Neuronal stem cell (in vitro differentiated cells): ENCODE data around the gene SORCS1.

Experiments used
- DNase-seq: peaks from one replicate; pipeline ENCODE4 v3.0.0-alpha.2; 2013; ENCODE audit warnings: low spot score
- H2AFZ ChIP-seq: one replicate; pipeline ENCODE4 v1.6.1; 2013; ENCODE audit warnings: mild to moderate bottlenecking, low read length, inconsistent platforms
- H2AK5ac ChIP-seq: 2 replicates; pipeline ENCODE4 v1.6.1; 2013; ENCODE audit warnings: low read depth, mild to moderate bottlenecking, inconsistent platforms, low read length, moderate library complexity, mixed read lengths
- H2BK120ac ChIP-seq: 2 replicates; pipeline ENCODE4 v1.6.1; 2013; ENCODE audit warnings: low read depth, mild to moderate bottlenecking, inconsistent platforms, low read length, moderate library complexity, mixed read lengths
- H2BK12ac ChIP-seq: one replicate; pipeline ENCODE4 v1.6.1; 2013; ENCODE audit warnings: low read length, inconsistent platforms
- H2BK15ac ChIP-seq: 2 replicates; pipeline ENCODE4 v1.6.1; 2013; ENCODE audit warnings: mild to moderate bottlenecking, low read length, inconsistent platforms, mixed read lengths
- H2BK5ac ChIP-seq: one replicate; pipeline ENCODE4 v1.6.1; 2013; ENCODE audit warnings: inconsistent platforms, mild to moderate bottlenecking, low read length, moderate library complexity
- H3K14ac ChIP-seq: one replicate; pipeline ENCODE4 v1.6.1; 2013; ENCODE audit warnings: low read length, inconsistent platforms
- H3K18ac ChIP-seq: 2 replicates; pipeline ENCODE4 v1.6.1; 2013; ENCODE audit warnings: low read length, inconsistent platforms
- H3K23ac ChIP-seq: 2 replicates; pipeline ENCODE4 v1.6.1; 2013; ENCODE audit warnings: low read depth, mild to moderate bottlenecking, mixed read lengths, low read length, inconsistent platforms; ENCODE audit not compliant: poor library complexity
- H3K27ac ChIP-seq: replicated peaks from 3 replicates; pipeline ENCODE4 v1.5.1; 2013; ENCODE audit warnings: low read length, inconsistent platforms
- H3K27me3 ChIP-seq, 3 experiments: 2 replicates each; pipeline ENCODE4 v1.6.1; 2013; ENCODE audit warnings: low read length in 3 of 3, mild to moderate bottlenecking in 2 of 3, inconsistent platforms in 1 of 3, low read depth in 1 of 3, mixed read lengths in 1 of 3, moderate library complexity in 1 of 3; ENCODE audit not compliant: control insufficient read depth in 3 of 3, insufficient read depth in 3 of 3
- H3K36me3 ChIP-seq, 2 donors: replicated peaks in 1 of 2; 2 replicates each; pipeline ENCODE4 v1.6.1; 2013; ENCODE audit warnings: low read length in 2 of 2; ENCODE audit not compliant: control insufficient read depth in 2 of 2, insufficient read depth in 2 of 2
- H3K4ac ChIP-seq: 2 replicates; pipeline ENCODE4 v1.6.1; 2013; ENCODE audit warnings: inconsistent platforms, mild to moderate bottlenecking, low read length, moderate library complexity
- H3K4me1 ChIP-seq, 2 donors: 1 replicate in 1 of 2; 2 replicates in 1 of 2; pipeline ENCODE4 v1.6.1; 2013; ENCODE audit warnings: low read length in 2 of 2, low read depth in 1 of 2; ENCODE audit not compliant: control insufficient read depth in 2 of 2, insufficient read depth in 1 of 2
- H3K4me2 ChIP-seq: one replicate; pipeline ENCODE4 v1.6.1; 2013; ENCODE audit warnings: mild to moderate bottlenecking, low read length, inconsistent platforms; ENCODE audit not compliant: insufficient read depth, poor library complexity, severe bottlenecking
- H3K4me3 ChIP-seq, 2 donors: 2 replicates each; pipeline ENCODE4 v1.5.1; 2013; ENCODE audit warnings: low read length in 2 of 2, mild to moderate bottlenecking in 2 of 2, inconsistent platforms in 1 of 2, moderate library complexity in 1 of 2
- H3K79me1 ChIP-seq: one replicate; pipeline ENCODE4 v1.6.1; 2013; ENCODE audit warnings: low read depth, mild to moderate bottlenecking, inconsistent platforms, low read length, moderate library complexity
- H3K9ac ChIP-seq: one replicate; pipeline ENCODE4 v1.6.1; 2013; ENCODE audit warnings: mild to moderate bottlenecking, low read depth, low read length, inconsistent platforms; ENCODE audit not compliant: poor library complexity
- H3K9me3 ChIP-seq, 2 donors: replicated peaks in 1 of 2; 2 replicates each; pipeline versions ENCODE3 to v1.6.1; 2013; ENCODE audit warnings: low read length in 2 of 2, mild to moderate bottlenecking in 2 of 2, inconsistent platforms in 1 of 2, low read depth in 1 of 2, mixed read lengths in 1 of 2, moderate library complexity in 1 of 2; ENCODE audit not compliant: control insufficient read depth in 2 of 2, insufficient read depth in 1 of 2
- H4K8ac ChIP-seq: one replicate; pipeline ENCODE4 v1.6.1; 2013; ENCODE audit warnings: low read depth, mild to moderate bottlenecking, inconsistent platforms, low read length, moderate library complexity
- H4K91ac ChIP-seq: one replicate; pipeline ENCODE4 v1.6.1; 2013; ENCODE audit warnings: low read length, low read depth, mild to moderate bottlenecking, inconsistent platforms; ENCODE audit not compliant: poor library complexity
- WGBS, 2 donors: extraction: QIAGEN DNeasy Blood & Tissue Kit; methylation state at CpG; one replicate each; pipeline ENCODE4 v1.1.7; 2013; ENCODE audit warnings: missing lambda C conversion rate in 2 of 2, mixed read lengths in 1 of 2; ENCODE audit not compliant: insufficient read length in 2 of 2, insufficient replicate concordance in 1 of 2; ENCODE audit errors: extremely low coverage in 2 of 2; 5-methylcytosine and 5-hydroxymethylcytosine counted together

Gene SORCS1

GRCh38 chr10:107139237-107139636 lies 25.3 kb downstream of the SORCS1 start:
- Histone ChIP-seq H2BK12ac (no peak overlapping the region), H2BK15ac (no peak overlapping the region), H2BK120ac (no peak overlapping the region), H2BK5ac (no peak overlapping the region), H3K9ac (no peak overlapping the region), H3K36me3 (no peaks in the 10 kb centered on the region), H3K27ac (no peak overlapping the region), H3K4me3 (no peak overlapping the region), H4K8ac (no peak overlapping the region), H2AK5ac (no peak overlapping the region), H3K9me3 (no peaks in the 10 kb centered on the region), H3K23ac (no peak overlapping the region), H2AFZ (no peak overlapping the region), H3K79me1 (no peaks in the 10 kb centered on the region), H3K27me3 (no peaks in the 10 kb centered on the region), H4K91ac (no peak overlapping the region), H3K4ac (no peak overlapping the region), H3K14ac (no peak overlapping the region), H3K4me1 (peaks cover 0 to 2% of the 10 kb centered on the region in 2 donors), H3K18ac (no peak overlapping the region), H3K4me2 (no peak overlapping the region)
- DNase-seq = no peak

GRCh38 chr10:107133656-107134055 lies 30.9 kb downstream of the SORCS1 start:
- no peak for DNase-seq
- Histone ChIP-seq H2BK120ac (no peak overlapping the region), H3K36me3 (no peaks in the 10 kb centered on the region), H3K9me3 (no peaks in the 10 kb centered on the region), H4K91ac (no peak overlapping the region), H2BK5ac (no peak overlapping the region), H3K18ac (no peak overlapping the region), H3K4me2 (no peak overlapping the region), H2AK5ac (no peak overlapping the region), H3K23ac (no peak overlapping the region), H3K9ac (no peak overlapping the region), H2BK12ac (no peak overlapping the region), H4K8ac (no peak overlapping the region), H3K4me1 (no peaks in the 10 kb centered on the region), H3K4me3 (no peak overlapping the region), H2AFZ (no peak overlapping the region), H3K27ac (no peak overlapping the region), H3K14ac (no peak overlapping the region), H3K79me1 (no peaks in the 10 kb centered on the region), H3K27me3 (no peaks in the 10 kb centered on the region), H3K4ac (no peak overlapping the region), H2BK15ac (no peak overlapping the region)
- no CpG with 5 or more reads among the region's 1 CpG for WGBS, 2 donors

DNA sequence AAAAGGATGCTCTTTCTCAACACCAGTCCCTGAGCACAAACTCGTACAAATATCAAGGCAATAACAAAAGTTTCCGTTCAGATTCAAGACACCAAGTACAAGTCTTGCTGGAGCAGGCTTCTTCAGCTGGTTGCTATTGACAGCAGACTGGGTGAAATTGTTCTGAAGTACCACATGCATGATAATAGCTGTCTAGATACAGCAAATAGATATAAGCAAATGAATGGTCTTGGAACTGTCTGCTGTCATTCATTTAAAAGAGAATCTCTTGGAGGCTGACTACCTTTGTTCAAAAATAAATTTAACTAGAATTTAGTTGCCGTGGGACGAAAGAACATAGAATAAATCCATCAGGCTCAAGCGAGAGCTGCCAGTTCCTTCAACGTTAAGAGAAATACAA lies 35.5 kb downstream of the SORCS1 start:
- no peak overlapping the region for H3K4me3 ChIP-seq
- WGBS, 2 donors = no CpG with 5 or more reads among the region's 6 CpGs

DNA sequence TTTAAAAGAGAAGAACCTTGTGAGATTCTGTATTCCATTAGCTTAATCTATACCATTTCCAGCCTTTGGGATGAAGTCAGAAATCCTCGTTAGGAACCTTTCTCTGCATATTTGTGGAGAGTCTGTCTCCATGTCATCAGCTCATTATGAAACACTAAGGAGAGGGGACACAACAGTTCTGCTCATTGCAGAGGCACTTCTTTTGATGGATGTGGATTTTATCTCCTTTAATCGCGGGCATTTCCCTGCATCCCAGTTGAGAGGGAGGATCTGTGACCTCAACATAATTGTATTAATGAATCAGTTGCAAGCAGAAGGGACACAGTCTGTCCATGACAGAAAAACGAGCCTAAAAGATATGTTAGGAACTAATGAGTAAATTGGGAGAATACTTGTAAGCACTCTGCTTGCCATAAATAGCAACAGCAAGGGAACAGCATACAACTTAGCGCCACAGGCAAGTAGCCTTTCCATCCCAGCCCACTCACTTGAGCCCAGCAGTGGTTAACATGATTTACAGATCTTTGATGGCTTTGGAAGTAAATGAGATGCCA lies 37.9 kb downstream of the SORCS1 start:
- H3K9me3 ChIP-seq = no peaks in the 10 kb centered on the region
- no peak overlapping the region for H2AFZ ChIP-seq
- no peak overlapping the region for H2BK120ac ChIP-seq
- no peak overlapping the region for H2BK15ac ChIP-seq
- H3K9ac ChIP-seq = no peak overlapping the region
- DNase-seq = no peak
- no peak overlapping the region for H3K4me2 ChIP-seq
- H4K91ac ChIP-seq = no peak overlapping the region
- WGBS, 2 donors = no CpG with 5 or more reads among the region's 5 CpGs
- no peak overlapping the region for H3K23ac ChIP-seq
- H3K4ac ChIP-seq = no peak overlapping the region
- H4K8ac ChIP-seq = no peak overlapping the region
- H2BK12ac ChIP-seq = no peak overlapping the region
- H3K4me3 ChIP-seq = no peak overlapping the region
- H3K18ac ChIP-seq = no peak overlapping the region
- H3K27ac ChIP-seq = no peak overlapping the region
- H3K14ac ChIP-seq = no peak overlapping the region
- H3K27me3 ChIP-seq = no peaks in the 10 kb centered on the region
- no peak overlapping the region for H2AK5ac ChIP-seq
- H3K4me1 ChIP-seq = peaks cover 0 to 2% of the 10 kb centered on the region in 2 donors
- H2BK5ac ChIP-seq = no peak overlapping the region
- H3K36me3 ChIP-seq = no peaks in the 10 kb centered on the region
- H3K79me1 ChIP-seq = no peaks in the 10 kb centered on the region

More for the DNA sequence above, 35.5 kb downstream of the SORCS1 start:
- Histone ChIP-seq H3K27me3 (no peaks in the 10 kb centered on the region), H3K23ac (no peak overlapping the region), H4K91ac (no peak overlapping the region), H2BK5ac (no peak overlapping the region), H2BK12ac (no peak overlapping the region), H2AK5ac (no peak overlapping the region), H3K4ac (no peak overlapping the region), H2BK120ac (no peak overlapping the region), H4K8ac (no peak overlapping the region), H3K14ac (no peak overlapping the region), H3K9me3 (no peaks in the 10 kb centered on the region), H3K36me3 (no peaks in the 10 kb centered on the region), H3K4me1 (peaks cover 0 to 2% of the 10 kb centered on the region in 2 donors), H2BK15ac (no peak overlapping the region), H3K27ac (no peak overlapping the region), H3K79me1 (no peaks in the 10 kb centered on the region), H3K9ac (no peak overlapping the region), H2AFZ (no peak overlapping the region), H3K18ac (no peak overlapping the region), H3K4me2 (no peak overlapping the region)
- DNase-seq = no peak
